ENCODE results near the gene USP19.

DNA sequence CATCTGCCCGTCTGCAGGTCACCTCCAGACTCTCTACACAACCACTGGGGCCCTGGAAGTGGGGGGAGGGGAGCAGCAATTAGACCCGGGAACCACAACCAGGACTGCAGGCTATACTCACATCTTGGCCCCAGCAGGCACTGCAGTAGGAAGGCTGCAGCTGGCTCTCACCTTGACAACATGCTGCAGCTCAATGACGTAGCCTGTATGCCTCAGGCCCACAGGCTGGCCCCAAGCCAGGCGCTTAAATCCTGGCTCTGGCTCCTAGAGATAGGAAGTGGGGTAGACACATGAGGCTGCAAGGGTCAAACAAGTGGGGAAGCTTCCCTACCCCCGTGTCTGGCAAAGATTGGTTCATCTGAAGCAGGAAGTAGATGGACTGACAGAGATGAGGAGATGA is 22.2 kb downstream of the USP19 start:
- TF ChIP-seq, protein P1, sequence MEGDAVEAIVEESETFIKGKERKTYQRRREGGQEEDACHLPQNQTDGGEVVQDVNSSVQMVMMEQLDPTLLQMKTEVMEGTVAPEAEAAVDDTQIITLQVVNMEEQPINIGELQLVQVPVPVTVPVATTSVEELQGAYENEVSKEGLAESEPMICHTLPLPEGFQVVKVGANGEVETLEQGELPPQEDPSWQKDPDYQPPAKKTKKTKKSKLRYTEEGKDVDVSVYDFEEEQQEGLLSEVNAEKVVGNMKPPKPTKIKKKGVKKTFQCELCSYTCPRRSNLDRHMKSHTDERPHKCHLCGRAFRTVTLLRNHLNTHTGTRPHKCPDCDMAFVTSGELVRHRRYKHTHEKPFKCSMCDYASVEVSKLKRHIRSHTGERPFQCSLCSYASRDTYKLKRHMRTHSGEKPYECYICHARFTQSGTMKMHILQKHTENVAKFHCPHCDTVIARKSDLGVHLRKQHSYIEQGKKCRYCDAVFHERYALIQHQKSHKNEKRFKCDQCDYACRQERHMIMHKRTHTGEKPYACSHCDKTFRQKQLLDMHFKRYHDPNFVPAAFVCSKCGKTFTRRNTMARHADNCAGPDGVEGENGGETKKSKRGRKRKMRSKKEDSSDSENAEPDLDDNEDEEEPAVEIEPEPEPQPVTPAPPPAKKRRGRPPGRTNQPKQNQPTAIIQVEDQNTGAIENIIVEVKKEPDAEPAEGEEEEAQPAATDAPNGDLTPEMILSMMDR (IDR thresholded peaks at IDR 0.05), result no peak
- TF ChIP-seq EZH2 (IDR thresholded peaks at IDR 0.05; ENCODE audit: borderline replicate concordance, insufficient read depth, low read depth, low read length, poor library complexity, severe bottlenecking), result no peak
